ENCODE results near the gene TNRC18. TPM values are rescaled to one million over a fixed set of nuclear protein-coding genes. Genes with fewer than 3 reads are reported as not detected.

Gene TNRC18
- total and polyA plus RNA-seq, 2 donors (not counting 3 experiments of a cell fraction or from before 2014, with no cell fraction given), result 14.8 to 64.6 TPM

DNA sequence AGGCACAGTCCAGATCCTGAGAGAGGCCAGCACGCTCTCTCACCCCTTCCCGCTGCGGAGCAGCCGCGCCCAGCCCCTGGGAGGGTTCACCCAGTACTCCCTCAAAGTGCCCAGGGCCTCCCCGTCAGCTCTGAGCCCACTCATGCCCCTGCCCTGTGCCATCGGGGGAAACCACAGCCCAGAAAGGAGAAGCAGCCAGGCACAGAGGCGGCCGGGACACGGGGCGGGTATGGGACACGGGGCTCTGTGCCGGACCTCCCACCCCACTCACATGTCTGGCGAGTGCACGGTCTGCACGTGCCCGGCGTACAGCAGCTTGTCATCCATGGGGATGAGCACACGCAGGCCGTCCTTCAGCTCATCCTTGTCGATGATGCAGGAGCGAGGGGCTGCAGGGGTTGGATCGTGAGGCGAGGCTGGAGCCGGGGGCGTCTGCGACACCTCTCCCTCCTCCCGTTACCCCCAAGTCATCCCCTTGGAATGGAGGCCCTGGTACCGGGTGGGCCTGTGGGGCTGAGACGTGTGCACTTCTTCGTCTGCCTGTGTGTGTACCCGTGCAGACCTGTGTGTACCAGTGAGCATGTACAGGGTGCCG lies 102.7 kb downstream of the TNRC18 start:
- H3K27me3 ChIP-seq (ENCODE audit: control insufficient read depth in 2 of 2, insufficient read depth in 2 of 2, low read length in 2 of 2), result no peaks in the 10 kb centered on the region
- H3K9ac ChIP-seq (replicated peaks; ENCODE audit: extremely low read depth, insufficient read depth, low read length), result no peak overlapping the region
- intact Hi-C loops (cut with micrococcal nuclease) (no loop called here), dilution Hi-C loops (cut with MboI; ENCODE audit: extremely low pct_ligation_motif_present, low sequenced_read_pairs) (no loop called here)
- DNase-seq (ENCODE audit: low read depth, low spot score) (no peak), FAIRE-seq (no peak)
- no peaks in the 10 kb centered on the region for H4K20me1 ChIP-seq (replicated peaks; ENCODE audit: control insufficient read depth, extremely low read depth, insufficient read depth, low read length)
- POLR2A ChIA-PET, result no interaction called here
- no peaks in the 10 kb centered on the region for H3K4me1 ChIP-seq (ENCODE audit: control insufficient read depth, extremely low read depth, insufficient read depth, low read length)
- H3K4me3 ChIP-seq (replicated peaks in 1 of 3; ENCODE audit: insufficient read depth in 1 of 3, low read depth in 1 of 3, low read length in 3 of 3), result no peak overlapping the region
- no peak for TF ChIP-seq JUN (IDR thresholded peaks at IDR 0.05; ENCODE audit: borderline replicate concordance, insufficient read depth, insufficient read length, low read depth)
- no peak for TF ChIP-seq EZH2 (IDR thresholded peaks at IDR 0.05; ENCODE audit: borderline replicate concordance, low read depth, low read length, severe bottlenecking)
- TF ChIP-seq, protein P1, sequence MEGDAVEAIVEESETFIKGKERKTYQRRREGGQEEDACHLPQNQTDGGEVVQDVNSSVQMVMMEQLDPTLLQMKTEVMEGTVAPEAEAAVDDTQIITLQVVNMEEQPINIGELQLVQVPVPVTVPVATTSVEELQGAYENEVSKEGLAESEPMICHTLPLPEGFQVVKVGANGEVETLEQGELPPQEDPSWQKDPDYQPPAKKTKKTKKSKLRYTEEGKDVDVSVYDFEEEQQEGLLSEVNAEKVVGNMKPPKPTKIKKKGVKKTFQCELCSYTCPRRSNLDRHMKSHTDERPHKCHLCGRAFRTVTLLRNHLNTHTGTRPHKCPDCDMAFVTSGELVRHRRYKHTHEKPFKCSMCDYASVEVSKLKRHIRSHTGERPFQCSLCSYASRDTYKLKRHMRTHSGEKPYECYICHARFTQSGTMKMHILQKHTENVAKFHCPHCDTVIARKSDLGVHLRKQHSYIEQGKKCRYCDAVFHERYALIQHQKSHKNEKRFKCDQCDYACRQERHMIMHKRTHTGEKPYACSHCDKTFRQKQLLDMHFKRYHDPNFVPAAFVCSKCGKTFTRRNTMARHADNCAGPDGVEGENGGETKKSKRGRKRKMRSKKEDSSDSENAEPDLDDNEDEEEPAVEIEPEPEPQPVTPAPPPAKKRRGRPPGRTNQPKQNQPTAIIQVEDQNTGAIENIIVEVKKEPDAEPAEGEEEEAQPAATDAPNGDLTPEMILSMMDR (IDR thresholded peaks at IDR 0.05; ENCODE audit: extremely low read depth in 1 of 2, insufficient read depth in 1 of 2, low read depth in 1 of 2, low read length in 2 of 2), result no peak
- no peak for TF ChIP-seq GATA2 (IDR thresholded peaks at IDR 0.05; ENCODE audit: insufficient read depth, insufficient read length, low read depth, low read length)
- TF ChIP-seq, protein P2, sequence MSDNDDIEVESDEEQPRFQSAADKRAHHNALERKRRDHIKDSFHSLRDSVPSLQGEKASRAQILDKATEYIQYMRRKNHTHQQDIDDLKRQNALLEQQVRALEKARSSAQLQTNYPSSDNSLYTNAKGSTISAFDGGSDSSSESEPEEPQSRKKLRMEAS (IDR thresholded peaks at IDR 0.05; ENCODE audit: insufficient read depth, insufficient read length), result no peak
- TF ChIP-seq MYC (IDR thresholded peaks at IDR 0.05; ENCODE audit: low read depth, low read length), result no peak
- TF ChIP-seq POLR2AphosphoS5 (IDR thresholded peaks at IDR 0.05; ENCODE audit: insufficient read depth, low read depth, low read length), result no peak
- TF ChIP-seq POLR2A (IDR thresholded peaks at IDR 0.05; ENCODE audit: low read depth, low read length), result no peak
- no peak for TF ChIP-seq FOS (IDR thresholded peaks at IDR 0.05; ENCODE audit: borderline replicate concordance, insufficient read depth, low read length)
- no peaks in the 10 kb centered on the region for H3K9me1 ChIP-seq (replicated peaks; ENCODE audit: control insufficient read depth, extremely low read depth, insufficient read depth, low read length)
- no peak overlapping the region for H2AFZ ChIP-seq (ENCODE audit: low read depth, low read length)
- peaks cover 2% of the 10 kb centered on the region for H3K9me3 ChIP-seq (replicated peaks; ENCODE audit: control insufficient read depth, insufficient read depth, low read length)
- CTCF ChIA-PET, result no interaction called here
- no peak overlapping the region for H3K27ac ChIP-seq (ENCODE audit: insufficient read depth, low read depth, low read length)
- H3K36me3 ChIP-seq (ENCODE audit: control insufficient read depth in 2 of 2, extremely low read depth in 1 of 2, insufficient read depth in 2 of 2, low read length in 2 of 2), result peaks cover 0 to 40% of the 10 kb centered on the region in 2 experiments
- H3K79me2 ChIP-seq (ENCODE audit: control insufficient read depth, insufficient read depth, low read length), result no peaks in the 10 kb centered on the region
- H3K4me2 ChIP-seq (ENCODE audit: insufficient read depth, low read length), result no peak overlapping the region
- no TSS peak for BruUV-seq (replicated peaks)
